ENCODE measurements around the gene NMU. TPM values are rescaled to one million over a fixed set of nuclear protein-coding genes. Genes with fewer than 3 reads are reported as not detected.
A peak's percentile ranks its signal among the peaks of the same experiment; 100 is the strongest.
"Not testable (repeated sequence)": the region's sequence is repeated elsewhere in the genome, so short reads cannot be mapped to it uniquely, and the experiment has no call there.

NMU gene
- total RNA-seq, 1 donor from 2014 or later, result not detected

DNA sequence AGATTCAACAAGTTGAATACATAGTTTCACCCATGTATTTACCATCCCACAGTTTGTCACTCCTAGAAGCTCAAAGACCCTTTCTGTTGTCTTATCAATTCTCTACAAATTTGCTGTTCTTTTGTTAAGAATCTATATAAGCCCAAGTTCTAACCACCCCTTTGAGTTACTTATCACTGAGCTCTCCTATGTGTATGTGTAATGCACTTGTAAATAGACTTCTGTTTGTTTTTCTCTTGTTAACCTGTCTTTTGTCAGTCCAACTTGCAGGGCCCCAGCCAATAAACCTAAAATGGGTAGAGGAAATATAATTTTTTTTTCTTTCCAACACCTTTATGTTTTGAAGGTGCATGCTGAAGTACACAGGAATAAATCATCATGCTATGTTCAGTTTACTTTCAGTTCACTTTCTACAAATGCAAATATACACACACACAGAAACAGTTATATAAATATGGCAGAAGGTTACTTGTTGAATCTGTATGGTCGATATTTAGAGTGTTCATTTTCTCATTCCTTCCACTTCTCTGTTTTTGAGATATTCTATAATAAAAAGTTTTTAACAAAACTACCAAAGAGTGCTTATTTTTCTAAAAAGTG, 67.1 kb downstream of the NMU start:
- no peak for DNase-seq (ENCODE audit: low read depth)

DNA sequence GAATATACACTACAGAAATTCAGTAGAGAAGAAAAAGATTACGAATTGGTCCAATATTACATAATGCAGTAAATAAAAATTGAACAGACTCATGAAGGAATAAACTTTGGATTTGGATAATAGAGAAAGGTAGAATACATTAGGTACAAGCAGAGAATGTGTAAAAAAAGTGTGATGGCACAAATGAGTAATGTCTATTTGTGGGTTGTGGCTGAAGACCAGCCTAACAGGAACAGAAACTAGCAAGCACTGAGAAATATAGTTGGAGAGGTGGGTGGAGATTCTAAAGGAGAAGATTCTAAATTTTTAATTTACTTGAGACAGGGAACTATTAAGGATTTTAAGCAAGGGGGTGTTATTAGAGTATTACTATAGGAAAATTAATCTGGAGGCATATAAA, 74.2 kb downstream of the NMU start:
- DNase-seq (ENCODE audit: low read depth), result no peak

- no peak for DNase-seq (ENCODE audit: low read depth)
Observed at GRCh38 chr4:55560096-55560495, 76.0 kb downstream of the NMU start.

- peak; percentile 58 for DNase-seq (ENCODE audit: low read depth)
Observed at GRCh38 chr4:55554453-55555030, 81.6 kb downstream of the NMU start.

GRCh38 chr4:55553441-55554201, 82.5 kb downstream of the NMU start:
- DNase-seq (ENCODE audit: low read depth), result peak; percentile 64

DNA sequence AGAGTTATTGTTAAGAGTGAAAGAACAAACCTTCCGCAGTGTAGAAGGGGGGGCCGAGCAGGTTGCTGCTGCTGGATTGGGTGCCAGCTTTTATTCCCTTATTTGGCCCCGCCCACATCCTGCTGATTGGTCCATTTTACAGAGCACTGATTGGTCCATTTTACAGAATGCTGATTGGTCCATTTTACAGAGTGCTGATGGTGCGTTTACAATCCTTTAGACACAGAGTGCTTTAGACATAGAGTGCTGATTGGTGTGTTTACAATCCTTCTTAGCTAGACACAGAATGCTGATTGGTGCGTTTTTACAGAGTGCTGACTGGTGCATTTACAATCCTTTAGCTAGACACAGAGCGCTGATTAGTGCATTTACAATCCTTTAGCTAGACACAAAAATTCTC, 84.1 kb downstream of the NMU start:
- DNase-seq (ENCODE audit: low read depth), result not testable (repeated sequence)

GRCh38 chr4:55549888-55550287, 86.2 kb downstream of the NMU start:
- DNase-seq (ENCODE audit: low read depth), result peak; percentile 21

DNA sequence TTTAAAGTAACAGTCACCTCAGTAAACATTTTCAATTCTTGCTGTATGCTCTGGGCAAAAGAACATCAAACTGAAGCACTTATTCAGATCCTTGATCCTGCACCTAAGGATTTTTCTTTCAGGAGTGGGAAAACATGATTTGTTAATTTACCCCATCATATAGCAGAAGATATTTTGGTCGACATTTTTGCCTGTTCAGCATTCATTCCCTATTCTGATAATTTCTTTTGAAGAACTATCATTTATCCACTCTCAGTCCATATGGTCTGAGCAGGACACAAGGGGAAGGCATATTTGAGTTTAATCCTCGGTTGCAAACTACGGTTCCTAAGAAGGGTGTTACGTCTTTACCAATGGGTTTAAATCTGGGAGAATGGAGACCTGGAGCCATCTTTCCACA, 88.2 kb downstream of the NMU start:
- no peak for DNase-seq (ENCODE audit: low read depth)

- peak; percentile 57 for DNase-seq (ENCODE audit: low read depth)
Observed at GRCh38 chr4:55547466-55547770, 88.7 kb downstream of the NMU start.

DNA sequence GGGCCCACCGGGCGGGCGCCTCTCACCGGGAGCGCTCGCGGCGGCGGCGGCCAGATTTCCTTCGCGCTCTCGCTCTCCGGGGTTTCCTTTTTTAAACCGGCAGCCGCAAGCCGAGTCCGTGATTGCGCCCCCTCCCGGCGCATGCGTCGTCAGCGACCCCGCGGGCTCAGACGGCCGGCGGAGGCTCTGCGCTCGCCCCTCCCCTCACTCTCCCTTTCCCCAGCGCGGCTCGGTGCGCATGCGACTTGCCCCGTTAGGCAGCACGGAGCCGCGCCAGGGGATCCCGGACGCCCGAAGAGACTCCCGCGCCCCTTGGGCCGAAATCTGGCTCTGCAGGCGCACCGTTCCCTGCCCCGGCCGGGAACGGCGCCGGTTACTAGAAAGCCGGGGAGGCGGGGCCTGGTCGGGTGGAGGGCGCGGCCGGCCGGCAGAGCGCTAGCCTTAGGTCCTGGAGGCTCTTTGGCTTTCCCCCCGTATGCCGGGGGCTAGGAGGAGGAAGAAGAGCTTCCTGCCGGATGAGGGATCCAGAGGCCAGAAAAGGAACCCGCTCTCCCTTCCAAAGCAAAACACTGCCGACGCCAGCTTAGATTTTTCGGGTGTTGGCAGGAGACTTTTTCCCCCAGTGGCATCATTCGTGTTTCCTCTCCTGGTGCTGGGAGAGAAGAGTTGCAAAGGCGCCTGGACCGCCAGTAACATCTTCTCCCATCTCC, 89.2 kb downstream of the NMU start, which contains the start of gene CLOCK:
CLOCK (minus strand) TSS at position 154 of the 710 bp plus-strand sequence. CDS start 64,124 bp downstream, outside the sequence.
- DNase-seq (ENCODE audit: low read depth), result peak; percentile 93

DNA sequence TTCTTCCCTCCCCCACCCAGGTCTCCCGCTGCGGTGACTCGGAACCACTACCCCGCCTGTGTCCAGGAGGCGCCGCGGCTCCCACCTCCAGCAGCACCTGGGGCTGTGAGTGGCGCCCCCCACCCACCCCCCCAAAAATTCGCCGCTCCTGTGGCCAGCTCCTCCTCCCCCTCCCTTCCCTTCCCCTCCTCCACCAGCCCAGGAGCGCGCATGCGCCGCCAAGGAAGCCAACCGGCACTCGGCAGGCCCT, 89.7 kb downstream of the NMU start:
- no peak for DNase-seq (ENCODE audit: low read depth)

DNA sequence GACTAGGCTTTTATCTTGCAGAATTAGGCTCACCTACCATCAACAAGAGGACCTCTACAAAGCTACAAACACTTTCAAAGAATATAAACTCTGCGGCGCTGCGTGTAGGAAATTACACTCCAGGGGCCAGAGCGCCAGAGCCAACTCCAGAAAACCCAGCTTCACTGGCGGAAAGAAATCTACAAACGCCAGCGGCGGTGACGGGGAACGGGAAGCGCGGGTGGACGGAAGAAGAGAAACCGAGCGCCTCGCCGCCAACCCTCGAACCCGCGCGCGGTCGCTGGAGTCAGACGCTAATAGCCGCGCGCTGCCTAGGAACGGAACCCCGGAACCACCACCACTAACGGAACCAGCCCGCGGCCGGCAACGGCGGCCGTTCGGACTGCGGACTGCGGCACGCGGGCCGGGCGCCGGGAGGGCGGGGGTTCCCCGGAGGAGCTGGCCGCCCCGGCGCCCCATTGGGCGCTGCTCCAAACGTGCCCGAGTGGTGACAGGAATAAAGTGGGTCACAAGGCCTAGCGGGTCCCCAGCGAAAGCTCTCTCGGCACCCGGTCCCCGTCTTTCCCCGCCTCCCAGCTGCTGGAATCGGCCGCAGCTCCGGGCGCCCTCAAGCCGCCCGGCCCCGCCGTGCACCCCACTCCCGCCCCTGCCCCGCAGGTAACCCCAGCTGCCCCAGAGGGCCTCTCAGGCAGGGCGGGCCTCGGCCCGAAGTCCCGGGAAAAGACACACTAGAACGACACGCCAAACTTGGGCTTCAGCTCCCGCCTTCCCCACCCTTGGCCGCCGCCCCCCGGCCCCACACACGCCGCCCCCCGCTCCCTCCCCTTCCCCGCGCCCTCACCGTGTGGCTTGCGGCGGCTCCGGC, 90.2 kb downstream of the NMU start:
- peak; percentile 79 for DNase-seq (ENCODE audit: low read depth)

Other genes with a start within 250 kb of the NMU start
- gene TMEM165, start 240.3 kb downstream of the NMU start, total RNA-seq, result 124 and 134 TPM in 2 replicates
- 51.3 and 77.4 TPM in 2 replicates for gene CLOCK, start 89.4 kb downstream of the NMU start, total RNA-seq
- not detected in 2 replicates for gene PDCL2, start 44.1 kb downstream of the NMU start, total RNA-seq
- not detected in 2 replicates for gene EXOC1L, start 183.5 kb upstream of the NMU start, total RNA-seq
- gene EXOC1, start 217.3 kb upstream of the NMU start, total RNA-seq, result 43.4 and 43.5 TPM in 2 replicates

All from myocyte (in vitro differentiated cells).